HG03175 (cell line): ENCODE data around the gene IRGM.

Experiments
- ATAC-seq: cut with Tn5 transposase; IDR thresholded peaks from one replicate; pipeline ENCODE4 v1.9.1; 2021; ENCODE audit warnings: mild to moderate bottlenecking, moderate library complexity; ENCODE audit not compliant: unreplicated experiment

Gene IRGM

GRCh38 chr5:150895431-150896428 is 49.4 kb downstream of the IRGM start:
- no peak for ATAC-seq
